Cardiac muscle cell (in vitro differentiated cells and primary cell): ENCODE data around the gene IFT57. TPM values are rescaled to one million over a fixed set of nuclear protein-coding genes. Genes with fewer than 3 reads are reported as not detected.

Experiments used
- DNase-seq, 2 donors: peaks; one replicate each; pipeline versions ENCODE4 v3.0.0 to v3.0.0-alpha.2; 2010 to 2017; ENCODE audit warnings: low read depth in 1 of 2, low spot score in 1 of 2
- H3K27ac ChIP-seq: fragments of 200-600 bp; sonication (generic); 2 replicates; pipeline ENCODE4 v1.5.1; 2016
- H3K27me3 ChIP-seq: fragments of 200-600 bp; sonication (generic); 2 replicates; pipeline ENCODE4 v1.6.0; 2016; ENCODE audit warnings: control low read depth
- H3K36me3 ChIP-seq: fragments of 200-600 bp; sonication (generic); 2 replicates; pipeline ENCODE4 v1.5.1; 2016; ENCODE audit warnings: control low read depth
- H3K4me1 ChIP-seq: fragments of 200-600 bp; sonication (generic); 2 replicates; pipeline ENCODE4 v1.8.1; 2017; ENCODE audit warnings: low read depth, mild to moderate bottlenecking, mixed run types
- H3K4me3 ChIP-seq: fragments of 200-600 bp; sonication (generic); 2 replicates; pipeline ENCODE4 v1.5.1; 2016; ENCODE audit warnings: mild to moderate bottlenecking
- H3K9me3 ChIP-seq: fragments of 200-600 bp; sonication (generic); 2 replicates; pipeline ENCODE4 v1.5.1; 2017; ENCODE audit warnings: low read depth, mild to moderate bottlenecking, control low read depth
- polyA plus RNA-seq: library from polyadenylated mRNA; unstranded; fragments of >200 nt; fragmentation: Nextera tagmentation; extraction: Ambion mirVana; gene quantifications from 2 replicates; pipeline ENCODE4 v1.2.1, GENCODE V29; 2016
- total RNA-seq: library from RNA; depleted of rRNA; stranded (reverse); fragments of >200 nt; gene quantifications from 2 replicates; pipeline ENCODE4 v1.2.3, GENCODE V29; 2016
- TF ChIP-seq, protein P1 (sequence below): IDR thresholded peaks from 2 replicates; pipeline ENCODE4 v1.5.1; 2012; ENCODE audit warnings: low read depth, mild to moderate bottlenecking, low read length

IFT57 gene
- total and polyA plus RNA-seq, 2 experiments from 2014 or later, result 37.2 to 77.3 TPM

DNA sequence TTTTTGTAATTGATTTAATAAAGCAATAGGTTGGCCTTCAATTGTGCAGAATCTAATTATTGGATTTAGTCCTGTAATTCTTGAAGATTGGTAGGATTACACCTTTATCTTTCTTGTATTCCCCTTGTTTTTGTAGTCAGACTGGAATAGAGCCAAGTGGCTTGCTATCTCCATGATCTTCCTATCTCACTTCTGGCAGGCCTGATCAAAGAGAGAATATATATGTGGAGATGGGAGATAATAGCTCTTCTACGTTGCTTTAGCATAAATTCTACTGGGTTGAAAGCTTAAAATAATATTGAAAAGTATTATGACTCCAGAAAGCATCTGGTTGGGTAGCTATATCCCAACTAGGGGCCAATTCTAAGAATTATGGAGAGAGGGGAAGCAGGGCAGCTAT, 16.9 kb upstream of the IFT57 start:
- Histone ChIP-seq H3K27ac (no peak overlapping the region), H3K27me3 (no peaks in the 10 kb centered on the region), H3K4me3 (no peak overlapping the region), H3K36me3 (no peaks in the 10 kb centered on the region), H3K4me1 (no peaks in the 10 kb centered on the region), H3K9me3 (no peaks in the 10 kb centered on the region)
- TF ChIP-seq, protein P1, sequence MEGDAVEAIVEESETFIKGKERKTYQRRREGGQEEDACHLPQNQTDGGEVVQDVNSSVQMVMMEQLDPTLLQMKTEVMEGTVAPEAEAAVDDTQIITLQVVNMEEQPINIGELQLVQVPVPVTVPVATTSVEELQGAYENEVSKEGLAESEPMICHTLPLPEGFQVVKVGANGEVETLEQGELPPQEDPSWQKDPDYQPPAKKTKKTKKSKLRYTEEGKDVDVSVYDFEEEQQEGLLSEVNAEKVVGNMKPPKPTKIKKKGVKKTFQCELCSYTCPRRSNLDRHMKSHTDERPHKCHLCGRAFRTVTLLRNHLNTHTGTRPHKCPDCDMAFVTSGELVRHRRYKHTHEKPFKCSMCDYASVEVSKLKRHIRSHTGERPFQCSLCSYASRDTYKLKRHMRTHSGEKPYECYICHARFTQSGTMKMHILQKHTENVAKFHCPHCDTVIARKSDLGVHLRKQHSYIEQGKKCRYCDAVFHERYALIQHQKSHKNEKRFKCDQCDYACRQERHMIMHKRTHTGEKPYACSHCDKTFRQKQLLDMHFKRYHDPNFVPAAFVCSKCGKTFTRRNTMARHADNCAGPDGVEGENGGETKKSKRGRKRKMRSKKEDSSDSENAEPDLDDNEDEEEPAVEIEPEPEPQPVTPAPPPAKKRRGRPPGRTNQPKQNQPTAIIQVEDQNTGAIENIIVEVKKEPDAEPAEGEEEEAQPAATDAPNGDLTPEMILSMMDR, result no peak
- no peak for DNase-seq

DNA sequence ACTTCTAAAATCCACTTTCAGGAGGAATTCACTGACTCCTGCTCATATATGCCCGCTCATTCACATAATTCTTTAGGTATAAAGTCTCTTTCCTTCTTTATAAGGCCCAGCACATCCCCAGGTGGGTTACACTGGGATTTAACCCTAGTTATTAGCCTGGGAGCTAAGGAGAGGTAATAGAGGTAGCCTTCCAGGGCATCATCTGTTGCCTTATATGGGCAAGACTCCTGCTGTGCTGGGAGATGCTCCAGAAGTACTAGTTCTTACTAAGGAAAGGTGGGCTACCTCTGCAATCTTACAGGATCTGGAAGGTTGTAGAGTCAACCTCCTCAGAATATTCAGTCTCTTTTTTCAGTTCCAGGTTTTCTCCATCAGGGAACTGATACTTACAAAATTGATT, 13.1 kb upstream of the IFT57 start:
- TF ChIP-seq, protein P1, result no peak
- Histone ChIP-seq H3K9me3 (no peaks in the 10 kb centered on the region), H3K36me3 (no peaks in the 10 kb centered on the region), H3K4me3 (no peak overlapping the region), H3K27ac (no peak overlapping the region), H3K27me3 (no peaks in the 10 kb centered on the region), H3K4me1 (no peaks in the 10 kb centered on the region)
- no peak for DNase-seq

DNA sequence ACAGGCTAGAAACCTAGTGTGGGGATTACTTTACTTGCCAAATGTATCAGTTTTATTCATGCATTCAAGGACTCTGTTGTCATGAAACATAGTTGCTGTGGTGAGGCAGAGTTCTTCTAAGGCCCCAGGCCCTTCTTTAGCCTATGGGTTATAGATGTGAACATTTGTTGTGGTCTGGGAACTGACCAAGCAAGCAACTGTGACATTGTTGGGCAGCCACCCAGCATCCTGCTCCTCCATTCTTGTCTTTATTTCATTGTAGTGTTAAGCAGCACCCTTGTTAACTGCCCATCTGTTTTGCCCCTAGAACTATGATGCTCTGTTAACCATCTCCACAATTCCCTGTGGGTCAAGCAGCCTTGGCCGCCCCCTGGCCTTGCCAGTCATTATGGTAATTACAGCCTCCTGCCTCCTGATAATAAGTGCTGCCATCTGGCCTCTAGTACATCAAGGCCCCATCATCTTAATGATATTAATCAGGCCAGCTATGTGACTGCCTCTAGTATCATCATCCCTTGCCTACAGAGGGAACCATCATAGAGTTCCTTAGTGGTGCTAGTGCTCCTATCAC, 12.2 kb upstream of the IFT57 start:
- H3K4me3 ChIP-seq, result no peak overlapping the region
- TF ChIP-seq, protein P1, result no peak

DNA sequence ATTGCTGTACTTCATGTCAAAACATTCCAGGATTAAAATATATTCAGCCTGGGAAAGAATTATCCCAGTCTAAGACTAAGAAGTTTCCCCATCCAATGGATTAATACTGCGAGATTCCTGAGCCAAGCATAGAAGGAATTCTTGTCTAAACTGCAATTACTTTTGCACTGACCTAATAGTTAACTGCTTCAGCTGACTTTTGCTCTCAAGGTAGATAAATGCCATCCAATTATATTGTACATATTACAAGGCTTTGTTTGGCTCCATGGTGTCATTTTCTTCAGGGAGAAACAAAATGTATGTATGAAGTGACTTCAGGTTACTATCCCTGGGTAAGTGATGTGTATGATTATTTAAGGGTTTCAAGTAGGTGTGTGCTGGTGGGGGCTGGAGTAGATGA, 6.1 kb upstream of the IFT57 start:
- H3K4me3 ChIP-seq, result no peak overlapping the region
- TF ChIP-seq, protein P1, result no peak
- H3K9me3 ChIP-seq, result no peaks in the 10 kb centered on the region
- no peaks in the 10 kb centered on the region for H3K4me1 ChIP-seq
- no peak for DNase-seq
- H3K27me3 ChIP-seq, result no peaks in the 10 kb centered on the region
- H3K27ac ChIP-seq, result no peak overlapping the region
- H3K36me3 ChIP-seq, result no peaks in the 10 kb centered on the region

More for the DNA sequence above, 12.2 kb upstream of the IFT57 start:
- Histone ChIP-seq H3K27ac (no peak overlapping the region), H3K4me1 (no peaks in the 10 kb centered on the region), H3K36me3 (no peaks in the 10 kb centered on the region), H3K9me3 (no peaks in the 10 kb centered on the region), H3K27me3 (no peaks in the 10 kb centered on the region)
- no peak for DNase-seq

DNA sequence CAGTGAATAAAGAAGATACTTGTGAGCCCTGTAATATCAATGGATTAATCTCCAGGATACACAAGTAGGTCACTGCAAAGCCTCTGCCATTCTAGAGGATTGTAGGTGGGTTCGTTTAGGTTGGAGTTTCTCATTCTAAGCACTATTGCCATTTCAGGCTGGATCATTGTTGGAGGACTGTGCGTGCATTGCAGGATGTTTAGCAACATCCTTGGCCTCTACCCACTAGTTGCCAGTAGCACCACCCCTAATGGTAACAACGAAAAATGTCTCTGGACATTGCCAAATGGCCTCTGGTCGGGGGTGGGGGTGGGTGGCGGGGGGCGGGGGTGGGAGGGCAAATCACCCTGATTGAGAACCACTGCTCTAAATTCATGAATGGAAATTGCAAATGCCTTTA, 4.9 kb upstream of the IFT57 start:
- no peak overlapping the region for H3K4me3 ChIP-seq
- H3K27me3 ChIP-seq, result no peaks in the 10 kb centered on the region
- H3K27ac ChIP-seq, result no peak overlapping the region
- H3K4me1 ChIP-seq, result peaks cover 7% of the 10 kb centered on the region
- TF ChIP-seq, protein P1, result no peak
- no peaks in the 10 kb centered on the region for H3K9me3 ChIP-seq
- no peaks in the 10 kb centered on the region for H3K36me3 ChIP-seq
- no peak for DNase-seq
